Stimulated activated CD8-positive, alpha-beta memory T cell treated with anti-CD3 and anti-CD28 coated beads, Interleukin-15, amount 100 ng/mL, for 24 hours (primary cell): ENCODE measurements around the gene PCDHAC2.

Source experiments
- DNase-seq: peaks from one replicate; pipeline ENCODE4 v3.0.0-alpha.2; 2020; ENCODE audit warnings: low read depth

The PCDHAC2 gene

GRCh38 chr5:140966293-140967225 is at the start of gene PCDHAC2:
Gene PCDHAC2 (plus strand): TSS chr5:140966476. CDS start chr5:140966767, 291 bp downstream.
- no peak for DNase-seq

GRCh38 chr5:140923601-140924000 is 42.7 kb upstream of the PCDHAC2 start:
- DNase-seq = no peak

- DNase-seq = no peak
Measured at GRCh38 chr5:140925806-140926442, 40.4 kb upstream of the PCDHAC2 start, which contains the start of gene PCDHAC1. Gene PCDHAC1 (plus strand): TSS chr5:140926299. CDS start chr5:140926893, 594 bp downstream.

DNA sequence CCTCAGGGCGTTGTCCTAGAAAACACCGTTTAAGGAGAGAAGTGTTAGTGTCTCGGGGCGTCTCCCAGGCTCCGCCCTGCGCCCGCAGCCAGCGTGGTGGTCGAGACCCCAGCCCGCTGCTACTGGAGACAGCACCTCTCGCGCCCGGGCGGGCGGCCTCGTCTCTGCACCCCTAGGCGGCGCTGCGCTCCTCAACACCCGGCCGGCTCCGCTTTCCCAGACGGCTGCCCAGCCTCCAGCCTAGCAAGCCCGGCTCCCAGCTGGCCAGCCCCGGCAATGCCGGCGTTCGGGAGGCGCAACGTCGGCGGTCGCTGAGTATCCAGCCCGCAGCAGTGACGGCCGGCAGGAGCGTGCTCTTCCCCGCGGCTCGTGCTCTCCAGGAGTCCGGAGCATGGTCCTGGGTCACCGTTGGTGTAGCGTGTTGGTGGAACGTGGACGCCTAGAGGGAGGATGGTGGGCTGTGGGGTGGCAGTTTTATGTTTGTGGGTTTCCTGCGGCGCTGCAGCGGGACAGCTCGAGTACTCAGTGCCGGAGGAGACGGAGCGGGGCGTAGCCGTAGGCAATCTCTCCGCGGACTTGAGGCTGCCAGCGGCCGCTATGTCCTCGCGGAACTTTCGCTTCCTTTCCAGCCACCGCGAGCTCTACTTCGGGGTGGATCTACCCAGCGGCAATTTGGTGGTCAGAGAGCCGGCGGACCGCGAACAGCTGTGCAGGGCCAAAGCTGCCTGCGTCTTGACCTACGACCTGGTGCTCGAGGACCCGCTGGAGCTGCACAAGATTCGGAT is 39.6 kb upstream of the PCDHAC2 start:
- DNase-seq = no peak

DNA sequence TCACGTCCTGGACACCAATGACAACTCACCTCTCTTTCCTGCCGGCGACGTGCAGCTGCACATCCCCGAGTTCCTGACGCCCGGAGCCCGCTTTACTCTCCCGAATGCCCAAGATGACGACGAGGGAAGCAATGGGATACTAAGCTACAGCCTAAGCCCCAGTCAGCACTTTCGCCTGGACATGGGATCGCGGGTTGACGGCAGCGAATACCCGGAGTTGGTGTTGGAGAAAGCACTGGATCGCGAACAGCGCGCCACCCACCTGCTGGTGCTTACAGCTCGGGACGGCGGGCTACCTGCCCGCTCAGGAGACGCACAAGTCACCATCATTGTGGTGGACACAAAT is 39.1 kb upstream of the PCDHAC2 start:
- DNase-seq = no peak

DNA sequence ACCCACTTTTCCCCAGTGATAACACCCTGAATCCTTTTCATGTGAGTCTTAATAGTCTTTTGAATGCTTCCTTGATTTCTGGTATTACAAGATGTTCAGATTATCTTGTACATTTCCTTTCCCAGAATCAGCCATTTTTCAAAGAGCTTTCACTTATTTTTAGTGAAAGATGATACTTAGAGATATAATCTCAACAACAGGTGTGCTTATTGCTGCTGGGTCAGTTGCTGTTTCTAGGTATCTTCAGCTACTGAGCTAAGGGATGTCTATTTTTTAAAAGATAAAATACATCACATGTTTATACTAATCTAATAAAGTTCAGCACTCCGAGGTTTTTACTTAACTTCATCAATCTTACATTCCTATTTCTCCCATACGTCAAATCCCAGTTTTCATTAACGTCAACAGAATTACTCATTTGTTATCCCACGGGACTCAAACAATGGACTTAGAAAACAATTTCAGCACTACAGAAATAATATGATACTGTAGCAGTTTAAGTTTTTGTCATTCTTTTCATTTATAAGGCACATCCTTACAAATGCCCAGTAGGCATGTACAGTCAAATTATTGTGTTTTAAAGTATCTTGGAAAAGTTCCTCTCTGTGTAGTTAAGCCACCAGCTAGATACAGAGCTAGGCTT is 31.2 kb upstream of the PCDHAC2 start:
- no peak for DNase-seq

DNA sequence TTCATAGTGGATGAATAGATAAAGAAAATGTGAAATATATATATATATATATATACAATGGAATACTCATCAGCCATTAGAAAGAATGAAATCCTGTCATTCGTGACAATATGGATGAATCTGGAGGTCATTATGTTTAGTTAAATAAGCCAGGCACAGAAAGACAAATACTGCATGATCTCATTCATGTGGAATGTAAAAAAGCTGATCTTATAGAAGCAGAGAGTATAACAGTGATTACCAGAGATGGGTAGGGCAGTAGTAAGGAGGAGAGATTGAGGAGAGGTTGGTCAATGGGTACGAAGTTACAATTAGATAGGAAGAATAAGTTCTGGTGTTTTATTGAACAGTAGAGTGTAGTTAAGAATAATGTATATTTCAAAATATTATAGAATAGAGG is 19.7 kb upstream of the PCDHAC2 start:
- no peak for DNase-seq

DNA sequence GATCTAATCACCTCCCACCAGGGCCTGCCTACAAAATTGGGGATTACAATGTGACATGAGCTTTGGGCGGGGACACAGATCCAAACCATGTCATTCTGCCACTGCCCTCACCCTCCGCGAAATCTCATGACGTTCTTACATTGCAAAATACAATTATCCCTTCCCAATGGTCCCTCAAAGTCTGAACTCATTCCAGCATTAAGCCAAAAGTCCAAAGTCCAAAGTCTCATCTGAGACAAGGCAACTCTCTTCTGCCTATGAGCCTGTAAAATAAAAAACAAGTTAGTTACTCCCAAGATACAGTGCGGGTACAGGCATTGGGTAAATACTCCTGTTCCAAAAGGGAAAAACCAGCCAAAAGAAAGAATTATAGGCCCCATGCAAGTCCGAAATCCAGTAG is 14.6 kb upstream of the PCDHAC2 start:
- DNase-seq = no peak

GRCh38 chr5:140953234-140953633 is 13.0 kb upstream of the PCDHAC2 start:
- no peak for DNase-seq

DNA sequence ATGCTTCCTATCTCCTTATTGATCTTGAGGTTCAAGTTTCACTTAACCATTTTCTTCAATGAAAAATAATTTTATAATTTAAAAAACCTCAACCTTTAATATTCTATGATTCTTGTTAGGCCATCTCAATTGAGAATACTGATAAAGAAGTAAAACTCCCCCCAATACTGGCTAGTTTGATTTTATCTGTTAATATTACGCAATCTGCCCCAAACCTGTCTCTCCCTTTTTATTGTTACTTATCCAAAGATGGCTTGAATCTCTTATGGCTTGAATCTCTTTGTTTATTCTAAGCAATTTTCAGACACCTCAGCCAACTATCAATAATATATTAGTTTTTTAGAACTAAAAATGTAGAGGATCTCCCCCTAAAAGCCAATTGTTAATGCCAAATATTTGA is 4.1 kb upstream of the PCDHAC2 start:
- DNase-seq = no peak

DNA sequence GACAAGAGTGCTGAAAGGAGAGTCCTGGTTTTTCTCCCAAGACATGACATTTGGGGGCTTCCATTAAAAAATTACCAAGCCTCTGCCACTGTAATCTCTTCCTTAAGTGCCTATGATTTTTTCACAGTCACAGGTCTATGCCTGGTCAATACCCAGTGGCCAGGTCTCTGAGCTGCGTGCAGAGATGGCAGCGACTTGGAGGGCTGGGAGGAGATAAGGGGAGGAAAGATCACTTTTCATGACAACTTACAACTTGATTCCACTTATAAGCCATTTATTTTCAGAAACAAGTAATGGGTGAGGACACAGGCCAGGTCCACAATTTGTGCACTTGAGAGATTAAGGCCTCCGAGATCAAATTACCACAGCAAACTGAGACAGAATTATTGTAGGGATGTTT is 1.9 kb upstream of the PCDHAC2 start:
- no peak for DNase-seq

DNA sequence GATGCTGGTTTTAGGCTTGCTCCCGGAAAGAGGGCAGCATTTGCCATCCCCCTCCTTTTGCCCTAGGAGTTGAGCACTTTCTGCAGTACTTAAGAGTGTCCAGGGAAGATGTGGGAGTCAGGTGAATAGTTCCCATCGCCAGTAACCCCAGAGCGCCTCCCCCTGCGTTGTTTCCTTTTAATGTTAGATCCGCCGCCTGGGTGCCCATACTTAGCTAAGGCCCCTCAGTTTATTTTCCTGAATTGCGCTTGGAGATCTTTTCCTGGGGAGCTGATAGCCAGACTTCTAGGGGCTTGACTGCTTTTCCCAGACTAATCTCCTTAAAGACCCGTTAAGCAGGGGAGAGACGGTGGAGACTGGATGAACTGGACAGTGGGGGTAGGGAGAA is 377 bp upstream of the PCDHAC2 start:
- no peak for DNase-seq

DNA sequence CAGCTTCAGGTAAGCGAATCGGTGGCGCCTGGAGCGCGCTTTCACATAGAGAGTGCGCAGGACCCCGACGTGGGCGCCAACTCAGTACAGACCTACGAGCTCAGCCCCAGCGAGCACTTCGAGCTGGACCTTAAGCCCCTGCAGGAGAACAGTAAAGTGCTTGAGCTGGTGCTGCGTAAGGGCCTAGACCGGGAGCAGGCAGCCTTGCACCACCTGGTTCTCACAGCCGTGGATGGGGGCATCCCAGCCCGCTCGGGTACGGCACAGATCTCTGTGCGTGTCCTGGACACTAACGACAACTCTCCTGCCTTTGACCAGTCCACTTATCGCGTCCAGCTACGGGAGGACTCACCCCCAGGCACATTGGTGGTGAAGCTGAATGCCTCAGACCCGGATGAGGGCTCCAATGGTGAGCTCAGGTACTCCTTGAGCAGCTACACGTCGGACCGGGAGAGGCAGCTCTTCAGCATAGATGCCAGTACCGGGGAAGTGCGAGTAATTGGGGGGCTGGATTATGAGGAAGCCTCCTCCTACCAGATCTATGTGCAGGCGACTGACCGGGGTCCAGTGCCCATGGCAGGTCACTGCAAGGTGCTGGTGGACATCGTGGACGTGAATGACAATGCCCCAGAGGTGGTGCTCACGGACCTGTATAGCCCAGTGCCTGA is 1.1 kb downstream of the PCDHAC2 start:
- no peak for DNase-seq

- no peak for DNase-seq
Measured at GRCh38 chr5:140969880-140970279, 3.6 kb downstream of the PCDHAC2 start.

- DNase-seq = no peak
Measured at GRCh38 chr5:140973550-140973949, 7.3 kb downstream of the PCDHAC2 start.

DNA sequence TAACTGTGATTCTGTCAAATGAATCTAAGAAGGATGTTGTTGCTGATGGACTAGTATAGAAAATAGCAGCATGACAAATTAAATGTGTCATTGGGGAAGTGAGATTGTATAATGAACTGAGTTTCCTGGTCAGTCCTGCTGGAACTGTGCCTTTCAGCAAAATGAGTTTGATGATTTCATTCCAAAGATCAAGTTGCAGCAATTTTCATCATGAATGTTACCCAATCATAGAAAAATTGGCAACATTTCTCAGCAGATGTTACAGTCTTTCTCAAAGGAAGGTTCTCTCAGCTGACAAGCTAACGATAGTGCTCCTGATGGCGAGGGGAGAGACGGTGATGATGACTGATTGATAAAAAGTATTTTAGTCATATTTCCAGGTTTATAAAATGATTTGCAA is 10.7 kb downstream of the PCDHAC2 start:
- DNase-seq = no peak

GRCh38 chr5:140978260-140978659 is 12.0 kb downstream of the PCDHAC2 start:
- no peak for DNase-seq

GRCh38 chr5:140978983-140979382 is 12.7 kb downstream of the PCDHAC2 start:
- no peak for DNase-seq

DNA sequence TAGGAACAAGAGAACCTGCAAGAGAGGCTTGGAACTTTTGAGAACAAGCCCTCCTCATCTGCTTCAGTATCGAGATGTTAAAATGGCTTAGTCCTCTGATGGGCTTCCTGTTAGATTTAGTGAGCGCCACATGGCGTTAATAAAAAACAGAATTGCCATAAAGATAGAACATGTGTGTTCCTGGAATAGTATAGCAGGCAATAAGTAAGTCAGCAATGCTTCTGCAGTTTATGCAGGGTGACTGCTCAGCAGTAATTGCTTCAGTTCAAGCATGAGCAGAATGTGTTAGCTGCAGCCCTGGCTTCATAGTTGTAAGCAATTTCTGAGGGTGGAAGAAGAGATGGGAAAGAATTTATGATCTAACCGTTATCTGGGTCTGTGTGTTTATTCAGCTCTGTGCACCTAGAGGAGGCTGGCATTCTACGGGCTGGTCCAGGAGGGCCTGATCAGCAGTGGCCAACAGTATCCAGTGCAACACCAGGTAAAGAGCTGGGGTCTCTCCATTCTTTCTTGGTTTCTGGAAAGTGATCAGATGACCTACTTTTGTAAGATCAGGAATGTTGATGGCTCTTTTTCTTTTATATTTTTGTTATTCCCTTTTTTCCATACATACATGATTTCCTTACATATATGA is 15.9 kb downstream of the PCDHAC2 start:
- DNase-seq = no peak

DNA sequence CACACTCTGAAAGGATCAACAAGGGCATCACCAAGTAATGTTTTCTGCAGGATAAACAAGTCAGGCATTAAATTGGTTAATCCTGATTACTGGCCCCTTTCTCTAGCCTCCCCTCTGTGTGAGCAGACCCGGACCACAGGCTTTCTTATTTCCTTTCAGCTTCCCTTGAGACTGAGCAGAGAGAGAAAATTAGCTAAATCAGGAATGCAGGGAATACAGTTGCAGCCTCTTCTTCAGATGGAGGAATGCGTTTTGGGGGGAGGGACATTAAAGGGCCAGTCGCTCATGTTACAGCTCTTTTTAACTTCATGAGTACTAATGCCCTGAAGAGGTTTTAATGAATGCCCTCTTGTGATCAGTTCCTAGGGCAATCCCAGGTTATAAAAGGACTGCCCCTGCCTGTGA is 19.8 kb downstream of the PCDHAC2 start:
- DNase-seq = no peak

DNA sequence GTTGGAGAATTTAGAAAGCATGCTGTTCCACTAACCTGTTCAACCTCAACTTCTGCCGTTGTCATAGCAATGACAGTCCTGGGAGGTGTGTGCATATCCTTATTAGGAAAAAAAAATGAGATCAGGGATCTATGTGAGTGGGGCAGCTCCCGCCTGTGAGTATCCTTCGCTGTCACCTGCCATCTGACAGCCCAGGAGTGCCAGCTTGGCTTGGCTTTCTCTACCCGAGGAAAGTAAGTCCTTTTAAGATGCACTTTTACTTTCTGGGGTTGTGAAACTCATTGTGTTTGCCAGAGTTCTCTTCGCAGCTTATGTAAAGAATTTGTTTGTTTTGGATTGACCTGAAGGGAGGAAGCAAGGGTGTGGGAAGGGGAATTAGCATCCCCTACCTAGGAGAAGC is 21.8 kb downstream of the PCDHAC2 start:
- no peak for DNase-seq
